HG03457 (cell line): ENCODE measurements around the gene XYLB.
"Not testable (repeated sequence)": the region's sequence is repeated elsewhere in the genome, so short reads cannot be mapped to it uniquely, and the experiment has no call there.

Source experiments
- ATAC-seq: cut with Tn5 transposase; IDR thresholded peaks from one replicate; pipeline ENCODE4 v1.9.1; 2021; ENCODE audit warnings: moderate number of reproducible peaks; ENCODE audit not compliant: unreplicated experiment

The XYLB gene

GRCh38 chr3:38320638-38321037, 25.9 kb upstream of the XYLB start:
- ATAC-seq: not testable (repeated sequence)

GRCh38 chr3:38323060-38323459, 23.5 kb upstream of the XYLB start:
- no peak for ATAC-seq

- ATAC-seq: no peak
Observed at GRCh38 chr3:38325256-38325655, 21.3 kb upstream of the XYLB start.

GRCh38 chr3:38327335-38328009, 19.1 kb upstream of the XYLB start:
- ATAC-seq: no peak

GRCh38 chr3:38331257-38332022, 15.1 kb upstream of the XYLB start:
- no peak for ATAC-seq

GRCh38 chr3:38332201-38332600, 14.4 kb upstream of the XYLB start:
- ATAC-seq: no peak

- ATAC-seq: no peak
Observed at GRCh38 chr3:38334142-38335055, 12.2 kb upstream of the XYLB start.

GRCh38 chr3:38335263-38335662, 11.3 kb upstream of the XYLB start:
- ATAC-seq: no peak

- no peak for ATAC-seq
Observed at GRCh38 chr3:38337703-38338102, 8.9 kb upstream of the XYLB start.

GRCh38 chr3:38343797-38344594, 2.6 kb upstream of the XYLB start:
- ATAC-seq: no peak

- no peak for ATAC-seq
Observed at GRCh38 chr3:38345879-38346586, 552 bp upstream of the XYLB start.

GRCh38 chr3:38347421-38348200, 1.0 kb downstream of the XYLB start:
- no peak for ATAC-seq

GRCh38 chr3:38348903-38349302, 2.3 kb downstream of the XYLB start:
- no peak for ATAC-seq

GRCh38 chr3:38349684-38350359, 3.2 kb downstream of the XYLB start:
- no peak for ATAC-seq

- ATAC-seq: no peak
Observed at GRCh38 chr3:38353151-38353550, 6.6 kb downstream of the XYLB start.

GRCh38 chr3:38354588-38355330, 8.2 kb downstream of the XYLB start:
- ATAC-seq: no peak

- no peak for ATAC-seq
Observed at GRCh38 chr3:38359038-38359437, 12.5 kb downstream of the XYLB start.

- no peak for ATAC-seq
Observed at GRCh38 chr3:38360345-38360744, 13.8 kb downstream of the XYLB start.
